ENCODE data around the gene YY2. TPM values are rescaled to one million over a fixed set of nuclear protein-coding genes. Genes with fewer than 3 reads are reported as not detected.
A peak's percentile ranks its signal among the peaks of the same experiment; 100 is the strongest.
"Not testable (repeated sequence)": the region's sequence is repeated elsewhere in the genome, so short reads cannot be mapped to it uniquely, and the experiment has no call there.

Gene YY2
- total RNA-seq, 1 donor from 2014 or later: 0.98 TPM

GRCh38 chrX:21816136-21816535 lies 39.7 kb upstream of the YY2 start:
- no peaks in the 10 kb centered on the region for H3K36me3 ChIP-seq
- H3K27me3 ChIP-seq: no peaks in the 10 kb centered on the region
- DNase-seq (ENCODE audit: extremely low spot score in 2 of 2): no peak
- H3K9me3 ChIP-seq: no peaks in the 10 kb centered on the region
- intact Hi-C loops (cut with DNase I): no loop called here
- H3K27ac ChIP-seq: no peak overlapping the region
- H3K4me3 ChIP-seq: no peak overlapping the region
- TF ChIP-seq POLR2AphosphoS5 (IDR thresholded peaks at IDR 0.05; ENCODE audit: insufficient read depth in 1 of 2, low read depth in 1 of 2) (no peak), POLR2A (IDR thresholded peaks at IDR 0.05) (no peak), CTCF (IDR thresholded peaks at IDR 0.05) (no peak)
- H3K4me1 ChIP-seq: no peaks in the 10 kb centered on the region

- H3K4me3 ChIP-seq; H3K27me3 ChIP-seq; H3K4me1 ChIP-seq; H3K27ac ChIP-seq; H3K36me3 ChIP-seq; DNase-seq (ENCODE audit: extremely low spot score in 2 of 2); H3K9me3 ChIP-seq; intact Hi-C loops (cut with DNase I): not testable (repeated sequence)
These were observed 35.6 kb upstream of the YY2 start for GRCh38 chrX:21820170-21820569.

GRCh38 chrX:21821875-21822274 lies 33.9 kb upstream of the YY2 start:
- Histone ChIP-seq H3K27ac (no peak overlapping the region), H3K36me3 (no peaks in the 10 kb centered on the region), H3K9me3 (no peaks in the 10 kb centered on the region), H3K27me3 (no peaks in the 10 kb centered on the region), H3K4me3 (no peak overlapping the region), H3K4me1 (no peaks in the 10 kb centered on the region)
- intact Hi-C loops (cut with DNase I): no loop called here
- TF ChIP-seq POLR2AphosphoS5 (IDR thresholded peaks at IDR 0.05; ENCODE audit: insufficient read depth in 1 of 2, low read depth in 1 of 2) (no peak), POLR2A (IDR thresholded peaks at IDR 0.05) (no peak), CTCF (IDR thresholded peaks at IDR 0.05) (no peak)
- DNase-seq (ENCODE audit: extremely low spot score in 2 of 2): no peak

GRCh38 chrX:21831496-21831895 lies 24.3 kb upstream of the YY2 start:
- H3K27ac ChIP-seq: no peak overlapping the region
- H3K27me3 ChIP-seq: no peaks in the 10 kb centered on the region
- no peaks in the 10 kb centered on the region for H3K4me1 ChIP-seq
- no peaks in the 10 kb centered on the region for H3K36me3 ChIP-seq
- intact Hi-C loops (cut with DNase I): no loop called here
- DNase-seq (ENCODE audit: extremely low spot score in 2 of 2): no peak
- no peak overlapping the region for H3K4me3 ChIP-seq
- no peaks in the 10 kb centered on the region for H3K9me3 ChIP-seq
- TF ChIP-seq POLR2A (IDR thresholded peaks at IDR 0.05) (no peak), CTCF (IDR thresholded peaks at IDR 0.05) (no peak), POLR2AphosphoS5 (IDR thresholded peaks at IDR 0.05; ENCODE audit: insufficient read depth in 1 of 2, low read depth in 1 of 2) (no peak)

- TF ChIP-seq POLR2AphosphoS5 (IDR thresholded peaks at IDR 0.05; ENCODE audit: insufficient read depth in 1 of 2, low read depth in 1 of 2): no peak
- TF ChIP-seq CTCF (IDR thresholded peaks at IDR 0.05): no peak
- TF ChIP-seq POLR2A (IDR thresholded peaks at IDR 0.05): no peak
- Histone ChIP-seq H3K9me3 (no peaks in the 10 kb centered on the region), H3K36me3 (no peaks in the 10 kb centered on the region), H3K27me3 (no peaks in the 10 kb centered on the region), H3K4me1 (peaks cover 8% of the 10 kb centered on the region), H3K27ac (no peak overlapping the region), H3K4me3 (no peak overlapping the region)
- intact Hi-C loops (cut with DNase I): no loop called here
- no peak for DNase-seq (ENCODE audit: extremely low spot score in 2 of 2)
These were observed 18.7 kb upstream of the YY2 start for GRCh38 chrX:21837056-21837455.

- Histone ChIP-seq H3K36me3 (no peaks in the 10 kb centered on the region), H3K4me3 (peak overlapping the region; percentile 62 to 65), H3K27me3 (no peaks in the 10 kb centered on the region), H3K27ac (peak overlapping the region; percentile 67), H3K4me1 (peaks cover 8% of the 10 kb centered on the region), H3K9me3 (no peaks in the 10 kb centered on the region)
- no peak for TF ChIP-seq POLR2A (IDR thresholded peaks at IDR 0.05)
- intact Hi-C loops (cut with DNase I): no loop called here
- DNase-seq (ENCODE audit: extremely low spot score in 2 of 2): no peak
These were observed 16.9 kb upstream of the YY2 start for GRCh38 chrX:21838937-21839333.
